IMR-90 (cell line): ENCODE measurements around the gene TTC19. TPM values are rescaled to one million over a fixed set of nuclear protein-coding genes. Genes with fewer than 3 reads are reported as not detected.
A peak's percentile ranks its signal among the peaks of the same experiment; 100 is the strongest.

ENCODE experiments used
- ATAC-seq: fragments of 200-7000 bp; cut with Tn5 transposase; 2 replicates; pipeline ENCODE4 v1.9.1; 2020; ENCODE audit warnings: low read depth, mild to moderate bottlenecking, moderate library complexity
- BruUV-seq: library from RNA; stranded (reverse); fragments of 400-500 nt; replicated peaks from 2 replicates; lab custom pipeline; 2021; lab: Mats Ljungman, UMichigan
- CTCF ChIA-PET: fragments of 300-600 bp; formaldehyde crosslinking; extraction: SDS; loops from one replicate; lab custom pipeline; 2021; ENCODE audit warnings: antibody characterized with exemption; lab: Yijun Ruan, JAX
- POLR2A ChIA-PET: fragments of 300-600 bp; sonication (Branson Sonifier 250); formaldehyde crosslinking; loops from one replicate; lab custom pipeline; 2022; ENCODE audit warnings: antibody characterized with exemption; ENCODE audit not compliant: unreplicated experiment; lab: Charles Lee
- DNase-seq: peaks from one replicate; pipeline ENCODE4 v3.0.0; 2013
- H2AFZ ChIP-seq: replicated peaks from 2 replicates; pipeline ENCODE3; 2013; ENCODE audit warnings: low read length, mild to moderate bottlenecking; ENCODE audit not compliant: poor library complexity
- H2AK5ac ChIP-seq: 2 replicates; pipeline ENCODE4 v1.6.1; 2013; ENCODE audit warnings: low read depth, low read length, inconsistent platforms
- H2AK9ac ChIP-seq: replicated peaks from 2 replicates; pipeline ENCODE3; 2013; ENCODE audit warnings: mild to moderate bottlenecking, low read depth, low read length, moderate library complexity; ENCODE audit not compliant: poor library complexity
- H2BK120ac ChIP-seq: 2 replicates; pipeline ENCODE4 v1.6.1; 2013; ENCODE audit warnings: low read depth, low read length, inconsistent platforms
- H2BK15ac ChIP-seq: 3 replicates; pipeline ENCODE4 v1.6.1; 2013; ENCODE audit warnings: low read depth, low read length, inconsistent platforms
- H2BK20ac ChIP-seq: 2 replicates; pipeline ENCODE4 v1.6.1; 2013; ENCODE audit warnings: low read depth, mild to moderate bottlenecking, inconsistent platforms, low read length, moderate library complexity
- H2BK5ac ChIP-seq: 2 replicates; pipeline ENCODE4 v1.6.1; 2013; ENCODE audit warnings: mild to moderate bottlenecking, low read depth, low read length, inconsistent platforms; ENCODE audit not compliant: poor library complexity, severe bottlenecking
- H3K14ac ChIP-seq: replicated peaks from 2 replicates; pipeline ENCODE4 v1.6.1; 2013; ENCODE audit warnings: low read depth, low read length, inconsistent platforms
- H3K18ac ChIP-seq: 2 replicates; pipeline ENCODE4 v1.6.1; 2013; ENCODE audit warnings: low read depth, low read length, control low read depth
- H3K23ac ChIP-seq: 2 replicates; pipeline ENCODE4 v1.6.1; 2013; ENCODE audit warnings: low read depth, low read length, inconsistent platforms
- H3K27ac ChIP-seq: 2 replicates; pipeline ENCODE4 v1.5.1; 2013; ENCODE audit warnings: mild to moderate bottlenecking, control low read depth, low read length; ENCODE audit not compliant: insufficient read depth
- H3K27me3 ChIP-seq: 2 replicates; pipeline ENCODE4 v1.6.1; 2013; ENCODE audit warnings: low read length; ENCODE audit not compliant: control insufficient read depth, insufficient read depth
- H3K36me3 ChIP-seq: 2 replicates; pipeline ENCODE4 v1.6.1; 2013; ENCODE audit warnings: low read length, mixed read lengths; ENCODE audit not compliant: control insufficient read depth, insufficient read depth
- H3K4ac ChIP-seq: 2 replicates; pipeline ENCODE4 v1.6.1; 2013; ENCODE audit warnings: low read depth, low read length, inconsistent platforms
- H3K4me1 ChIP-seq: 2 replicates; pipeline ENCODE4 v1.6.1; 2013; ENCODE audit warnings: low read length, mixed read lengths; ENCODE audit not compliant: control insufficient read depth, insufficient read depth
- H3K4me2 ChIP-seq: 2 replicates; pipeline ENCODE4 v1.6.1; 2013; ENCODE audit warnings: low read depth, mild to moderate bottlenecking, control low read depth, low read length, moderate library complexity
- H3K4me3 ChIP-seq: 2 replicates; pipeline ENCODE4 v1.5.1; 2013; ENCODE audit warnings: low read depth, mild to moderate bottlenecking, control low read depth, low read length, moderate library complexity; ENCODE audit not compliant: insufficient read depth
- H3K56ac ChIP-seq: 2 replicates; pipeline ENCODE4 v1.6.1; 2013; ENCODE audit warnings: low read length, inconsistent platforms; ENCODE audit not compliant: insufficient read depth; ENCODE audit errors: extremely low read depth
- H3K79me1 ChIP-seq, 2 experiments: 2 replicates each; pipeline ENCODE4 v1.6.1; 2013; ENCODE audit warnings: low read length in 2 of 2, inconsistent platforms in 1 of 2, low read depth in 1 of 2
- H3K9ac ChIP-seq: 2 replicates; pipeline ENCODE4 v1.6.1; 2013; ENCODE audit warnings: low read depth, low read length, control low read depth
- H3K9me1 ChIP-seq: 2 replicates; pipeline ENCODE4 v1.6.1; 2013; ENCODE audit warnings: low read length, inconsistent platforms; ENCODE audit not compliant: insufficient read depth
- H3K9me3 ChIP-seq: 2 replicates; pipeline ENCODE4 v1.6.1; 2013; ENCODE audit warnings: low read length; ENCODE audit not compliant: control insufficient read depth, insufficient read depth
- H4K20me1 ChIP-seq: 2 replicates; pipeline ENCODE4 v1.6.1; 2013; ENCODE audit warnings: low read length, inconsistent platforms; ENCODE audit not compliant: insufficient read depth
- H4K5ac ChIP-seq: 2 replicates; pipeline ENCODE4 v1.6.1; 2013; ENCODE audit warnings: mild to moderate bottlenecking, low read depth, low read length, control low read depth
- H4K8ac ChIP-seq, 2 experiments: 2 replicates each; pipeline ENCODE4 v1.6.1; 2013; ENCODE audit warnings: low read depth in 2 of 2, low read length in 2 of 2, control low read depth in 1 of 2, inconsistent platforms in 1 of 2
- H4K91ac ChIP-seq: 2 replicates; pipeline ENCODE4 v1.6.1; 2013; ENCODE audit warnings: low read depth, low read length, inconsistent platforms; ENCODE audit not compliant: insufficient read depth
- BHLHE40 ChIP-seq: fragments of 150-350 bp; IDR thresholded peaks from 2 replicates; pipeline ENCODE4 v1.6.1; 2016; ENCODE audit warnings: mild to moderate bottlenecking, low read depth, low read length
- CEBPB ChIP-seq: IDR thresholded peaks from 2 replicates; pipeline ENCODE4 v1.6.1; 2012; ENCODE audit warnings: low read depth, low read length, improper control_type of control experiment
- CTCF ChIP-seq: conservative IDR thresholded peaks from 2 replicates; pipeline ENCODE4 v1.5.1; 2012; ENCODE audit warnings: mild to moderate bottlenecking, low read depth, low read length, improper control_type of control experiment
- ELK1 ChIP-seq: fragments of 150-350 bp; IDR thresholded peaks from 2 replicates; pipeline ENCODE4 v1.6.1; 2016; ENCODE audit warnings: low read depth, mild to moderate bottlenecking, low read length, moderate library complexity, borderline replicate concordance
- MAFK ChIP-seq: IDR thresholded peaks from 2 replicates; pipeline ENCODE4 v1.6.1; 2012; ENCODE audit warnings: low read depth, low read length, improper control_type of control experiment
- MXI1 ChIP-seq: IDR thresholded peaks from 2 replicates; pipeline ENCODE4 v1.6.1; 2012; ENCODE audit warnings: low read depth, mild to moderate bottlenecking, low read length, moderate library complexity, borderline replicate concordance
- POLR2A ChIP-seq: IDR thresholded peaks from 2 replicates; pipeline ENCODE4 v1.6.1; 2012; ENCODE audit warnings: mild to moderate bottlenecking, low read depth, low read length
- RAD21 ChIP-seq: IDR thresholded peaks from 2 replicates; pipeline ENCODE4 v1.6.1; 2012; ENCODE audit warnings: low read length, improper control_type of control experiment
- WGBS, 2 experiments: methylation state at CpG; one replicate each; pipeline versions ENCODE4 v1.1.5 to v1.1.7; 2013; ENCODE audit warnings: missing lambda C conversion rate in 2 of 2; ENCODE audit not compliant: insufficient read length in 1 of 2; ENCODE audit errors: extremely low coverage in 2 of 2; 5-methylcytosine and 5-hydroxymethylcytosine counted together
- dilution Hi-C: fragments of 300-500 bp; cut with HindIII; formaldehyde crosslinking; loops from one replicate; pipeline ENCODE4 v1.14.3; 2018; ENCODE audit warnings: low sequenced_read_pairs; ENCODE audit not compliant: unreplicated experiment
- in situ Hi-C: fragments of 300-500 bp; cut with MboI; formaldehyde crosslinking; loops from 3 replicates; pipeline ENCODE4 v1.14.3; 2019; ENCODE audit warnings: low sequenced_read_pairs, inconsistent platforms, mixed read lengths
- intact Hi-C: fragments of 100-400 bp; cut with micrococcal nuclease; formaldehyde crosslinking; loops from 2 replicates; pipeline ENCODE4 v1.10.0; 2022
- polyA plus RNA-seq, 3 experiments: library from polyadenylated mRNA; depleted of rRNA; stranded (reverse); fragments of >200 nt; gene quantifications; 2 replicates each; pipeline ENCODE4 v1.2.3, GENCODE V29; 2012; ENCODE audit warnings: low replicate concordance in 1 of 3
- total RNA-seq: library from RNA; depleted of rRNA; stranded (reverse); fragments of >200 nt; gene quantifications from 2 replicates; pipeline ENCODE4 v1.2.3, GENCODE V29; 2012

The TTC19 gene
- total and polyA plus RNA-seq, 2 of the 4 experiments (the other 2 are of a cell fraction), result 8.3 to 12.9 TPM

- H2BK15ac ChIP-seq, result no peak overlapping the region
- H4K20me1 ChIP-seq, result no peaks in the 10 kb centered on the region; the same call in 1 of the 2 replicates
- H3K14ac ChIP-seq, result no peak overlapping the region
- no peak overlapping the region for H2BK5ac ChIP-seq
- dilution Hi-C loops (no loop called here), in situ Hi-C loops (no loop called here), intact Hi-C loops (no loop called here)
- no peak overlapping the region for H3K23ac ChIP-seq
- H3K36me3 ChIP-seq, result peaks cover 33% of the 10 kb centered on the region
- ATAC-seq (0 out of 2 replicates have a peak, but pooled peaks have one; percentile 28), DNase-seq (no peak)
- no peak overlapping the region for H2BK120ac ChIP-seq
- no peaks in the 10 kb centered on the region for H3K27me3 ChIP-seq
- H3K27ac ChIP-seq, result no peak overlapping the region
- no peak overlapping the region for H4K91ac ChIP-seq
- H3K9me3 ChIP-seq, result no peaks in the 10 kb centered on the region
- no peak overlapping the region for H3K56ac ChIP-seq
- ChIA-PET POLR2A (no interaction called here), CTCF (no interaction called here)
- no peak overlapping the region for H3K18ac ChIP-seq
- no peak overlapping the region for H3K4me2 ChIP-seq
- H3K9me1 ChIP-seq, result peaks cover 9% of the 10 kb centered on the region
- H3K4me3 ChIP-seq, result no peak overlapping the region
- BruUV-seq, result no TSS peak
- no peak overlapping the region for H4K5ac ChIP-seq
- H2AK5ac ChIP-seq, result no peak overlapping the region
- no peak overlapping the region for H3K9ac ChIP-seq
- H2BK20ac ChIP-seq, result no peak overlapping the region
- peaks cover 3% of the 10 kb centered on the region for H3K4me1 ChIP-seq
- no peak overlapping the region for H2AFZ ChIP-seq
- no peak for TF ChIP-seq CEBPB
- no peak for TF ChIP-seq MXI1
- TF ChIP-seq MAFK, result no peak
- TF ChIP-seq CTCF, result no peak
- TF ChIP-seq POLR2A, result no peak
- TF ChIP-seq RAD21, result no peak
- TF ChIP-seq ELK1, result no peak
- TF ChIP-seq BHLHE40, result no peak
- H3K4ac ChIP-seq, result no peak overlapping the region
- H2AK9ac ChIP-seq, result no peak overlapping the region
- WGBS, 2 experiments, result no CpG with 5 or more reads among the region's 3 CpGs
- no peak overlapping the region for H4K8ac ChIP-seq
- H3K79me1 ChIP-seq, result peaks cover 18 to 50% of the 10 kb centered on the region in 2 experiments
Measured at GRCh38 chr17:16007439-16007838, 7.8 kb downstream of the TTC19 start.
